ENCODE results near the gene SMIM1.
"Not testable (repeated sequence)": the region's sequence is repeated elsewhere in the genome, so short reads cannot be mapped to it uniquely, and the experiment has no call there.

Gene SMIM1

GRCh38 chr1:3789421-3790300 lies 17.1 kb downstream of the SMIM1 start:
- FAIRE-seq: no peak
- no peak for DNase-seq (ENCODE audit: low spot score)

- DNase-seq (ENCODE audit: low spot score) (no peak), FAIRE-seq (no peak)
These were observed 18.0 kb downstream of the SMIM1 start for GRCh38 chr1:3790500-3790923.

- no peak for FAIRE-seq
- DNase-seq (ENCODE audit: low spot score): no peak
These were observed 18.4 kb downstream of the SMIM1 start for GRCh38 chr1:3790952-3791351.

- DNase-seq (ENCODE audit: low spot score): no peak
- no peak for FAIRE-seq
These were observed 23.1 kb downstream of the SMIM1 start for GRCh38 chr1:3795453-3796214.

GRCh38 chr1:3796215-3797061 lies 23.9 kb downstream of the SMIM1 start, which contains the start of gene LRRC47:
Gene LRRC47 (minus strand): TSS chr1:3796498. CDS start chr1:3796476, 22 bp downstream.
- DNase-seq (ENCODE audit: low spot score): peak; percentile 82
- FAIRE-seq: peak; percentile 23

GRCh38 chr1:3799976-3800685 lies 27.6 kb downstream of the SMIM1 start:
- no peak for FAIRE-seq
- DNase-seq (ENCODE audit: low spot score): no peak

GRCh38 chr1:3800795-3801194 lies 28.2 kb downstream of the SMIM1 start:
- FAIRE-seq: not testable (repeated sequence)

GRCh38 chr1:3803905-3804626 lies 31.5 kb downstream of the SMIM1 start:
- FAIRE-seq (no peak), DNase-seq (ENCODE audit: low spot score) (no peak)

More at GRCh38 chr1:3800795-3801194, 28.2 kb downstream of the SMIM1 start:
- not testable (repeated sequence) for DNase-seq (ENCODE audit: low spot score)

GRCh38 chr1:3804627-3804944 lies 32.0 kb downstream of the SMIM1 start:
- not testable (repeated sequence) for DNase-seq (ENCODE audit: low spot score); FAIRE-seq

- DNase-seq (ENCODE audit: low spot score) (no peak), FAIRE-seq (no peak)
These were observed 32.5 kb downstream of the SMIM1 start for GRCh38 chr1:3805038-3805437.

- no peak for FAIRE-seq
- no peak for DNase-seq (ENCODE audit: low spot score)
These were observed 35.2 kb downstream of the SMIM1 start for GRCh38 chr1:3807769-3808168.

GRCh38 chr1:3809680-3810079 lies 37.1 kb downstream of the SMIM1 start:
- FAIRE-seq (no peak), DNase-seq (ENCODE audit: low spot score) (no peak)

- not testable (repeated sequence) for DNase-seq (ENCODE audit: low spot score); FAIRE-seq
These were observed 37.7 kb downstream of the SMIM1 start for GRCh38 chr1:3810149-3810761.

GRCh38 chr1:3811595-3811911 lies 39.0 kb downstream of the SMIM1 start:
- no peak for DNase-seq (ENCODE audit: low spot score)
- FAIRE-seq: no peak

GRCh38 chr1:3814065-3814464 lies 41.5 kb downstream of the SMIM1 start:
- DNase-seq (ENCODE audit: low spot score): no peak
- no peak for FAIRE-seq

- FAIRE-seq: no peak
- DNase-seq (ENCODE audit: low spot score): no peak
These were observed 42.4 kb downstream of the SMIM1 start for GRCh38 chr1:3814771-3815561.

- DNase-seq (ENCODE audit: low spot score): no peak
- FAIRE-seq: no peak
These were observed 44.0 kb downstream of the SMIM1 start for GRCh38 chr1:3816331-3817137.

- FAIRE-seq (no peak), DNase-seq (ENCODE audit: low spot score) (no peak)
These were observed 44.7 kb downstream of the SMIM1 start for GRCh38 chr1:3817138-3817740.

Measured in RCC 7860 (cell line).